Bronchial epithelial cell (primary cell): ENCODE data around the gene TRPV4. TPM values are rescaled to one million over a fixed set of nuclear protein-coding genes. Genes with fewer than 3 reads are reported as not detected.
A peak's percentile ranks its signal among the peaks of the same experiment; 100 is the strongest.

Experiments used
- DNase-seq: peaks from one replicate; pipeline ENCODE4 v3.0.0-alpha.2; 2010; ENCODE audit warnings: low read depth
- FAIRE-seq: peaks from 2 replicates; lab custom pipeline; 2011; peaks lifted over from hg19 to GRCh38; lab: Jason Lieb, UNC
- H3K27me3 ChIP-seq: 2 replicates; pipeline ENCODE4 v1.5.1; 2011; ENCODE audit warnings: low read length; ENCODE audit not compliant: control insufficient read depth, insufficient read depth
- H3K36me3 ChIP-seq: 2 replicates; pipeline ENCODE4 v1.5.1; 2011; ENCODE audit warnings: low read length; ENCODE audit not compliant: control insufficient read depth, insufficient read depth
- H3K4me3 ChIP-seq: 2 replicates; pipeline ENCODE4 v1.5.1; 2011; ENCODE audit warnings: mild to moderate bottlenecking, low read depth, low read length, control low read depth
- CTCF ChIP-seq: IDR thresholded peaks from 2 replicates; pipeline ENCODE4 v1.5.1; 2011; ENCODE audit warnings: mild to moderate bottlenecking, moderate library complexity, low read length, control low read depth, inconsistent platforms; ENCODE audit not compliant: insufficient read depth, severe bottlenecking
- total RNA-seq: library from RNA; depleted of rRNA; stranded (reverse); fragments of >200 nt; gene quantifications from 2 replicates; pipeline ENCODE4 v1.2.1, GENCODE V29; 2014

Gene TRPV4
- total RNA-seq, 1 donor from 2014 or later, result 0.53 TPM

DNA sequence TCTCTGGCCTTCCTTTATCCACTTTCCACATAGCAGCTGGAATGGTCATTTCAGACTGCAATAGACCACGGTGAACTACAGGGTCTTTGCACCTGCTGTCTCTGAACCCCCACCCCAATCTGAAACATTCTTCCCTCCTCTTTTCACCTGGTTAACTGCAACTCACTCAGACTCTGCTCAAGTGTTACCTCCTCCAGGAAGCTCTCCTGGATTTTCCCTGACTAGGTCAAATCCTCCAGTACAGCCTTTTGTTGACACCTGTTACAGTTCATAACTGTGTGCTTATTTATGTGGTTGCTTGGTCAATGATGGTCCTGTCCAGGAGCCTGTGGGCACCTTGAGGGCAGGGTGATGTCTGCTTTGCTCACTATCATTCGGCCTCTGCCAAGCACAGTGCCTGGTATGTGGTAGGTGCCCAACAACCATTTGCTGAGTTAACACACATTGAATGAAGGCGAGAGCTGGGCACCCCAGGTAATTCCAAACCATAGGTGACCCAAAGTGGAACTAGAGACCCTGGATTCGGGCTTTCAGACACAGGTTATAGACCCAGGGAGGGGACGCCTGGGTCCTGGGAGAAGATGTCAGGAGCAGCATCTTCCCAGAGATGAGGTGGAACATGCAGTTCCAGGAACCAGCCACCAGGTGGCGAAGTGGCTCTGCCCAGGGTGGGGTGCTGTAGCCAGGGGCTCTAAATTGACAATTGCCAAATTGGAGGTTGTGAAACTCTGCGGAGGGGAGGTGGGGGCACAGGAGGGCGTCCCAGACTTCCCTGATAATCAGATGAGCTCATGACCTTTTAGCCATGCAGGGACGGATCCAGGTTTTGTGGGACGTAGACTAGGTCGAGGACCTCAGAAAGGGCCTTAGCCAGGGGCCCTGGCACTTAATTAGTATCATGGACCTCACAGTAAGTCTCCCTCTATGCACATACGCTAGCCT, 28.1 kb downstream of the TRPV4 start:
- TF ChIP-seq CTCF, result peak; percentile 96
- Histone ChIP-seq H3K4me3 (no peak overlapping the region), H3K36me3 (no peaks in the 10 kb centered on the region), H3K27me3 (no peaks in the 10 kb centered on the region)
- FAIRE-seq (no peak), DNase-seq (peak; percentile 39)

DNA sequence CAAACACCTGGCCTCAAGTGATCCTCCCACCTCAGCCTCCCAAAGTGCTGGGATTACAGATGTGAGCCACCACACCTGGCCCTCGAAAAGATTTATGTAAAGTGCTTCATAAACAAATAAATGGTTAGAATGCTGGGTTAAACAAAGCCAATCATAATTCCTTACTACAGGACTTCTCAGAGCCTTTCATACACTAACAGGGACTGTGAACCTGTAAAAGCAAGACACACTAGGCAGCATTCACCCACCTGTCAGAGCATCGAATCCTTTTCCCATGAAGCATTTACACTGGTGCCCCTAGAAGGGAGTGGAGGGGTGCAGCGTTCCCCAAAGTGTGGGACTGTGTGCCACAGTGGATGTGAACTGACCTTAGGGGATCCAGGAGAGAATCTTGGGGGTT, 29.5 kb downstream of the TRPV4 start:
- no peaks in the 10 kb centered on the region for H3K27me3 ChIP-seq
- FAIRE-seq, result no peak
- no peak for DNase-seq
- no peak overlapping the region for H3K4me3 ChIP-seq
- TF ChIP-seq CTCF, result no peak
- no peaks in the 10 kb centered on the region for H3K36me3 ChIP-seq

- DNase-seq (no peak), FAIRE-seq (no peak)
- Histone ChIP-seq H3K4me3 (no peak overlapping the region), H3K36me3 (no peaks in the 10 kb centered on the region), H3K27me3 (no peaks in the 10 kb centered on the region)
- TF ChIP-seq CTCF, result no peak
These were observed 30.4 kb downstream of the TRPV4 start for GRCh38 chr12:109802828-109803227.

- no peaks in the 10 kb centered on the region for H3K36me3 ChIP-seq
- no peaks in the 10 kb centered on the region for H3K27me3 ChIP-seq
- no peak for DNase-seq
- no peak overlapping the region for H3K4me3 ChIP-seq
- no peak for FAIRE-seq
- TF ChIP-seq CTCF, result no peak
These were observed 32.7 kb downstream of the TRPV4 start for GRCh38 chr12:109800536-109800935.

DNA sequence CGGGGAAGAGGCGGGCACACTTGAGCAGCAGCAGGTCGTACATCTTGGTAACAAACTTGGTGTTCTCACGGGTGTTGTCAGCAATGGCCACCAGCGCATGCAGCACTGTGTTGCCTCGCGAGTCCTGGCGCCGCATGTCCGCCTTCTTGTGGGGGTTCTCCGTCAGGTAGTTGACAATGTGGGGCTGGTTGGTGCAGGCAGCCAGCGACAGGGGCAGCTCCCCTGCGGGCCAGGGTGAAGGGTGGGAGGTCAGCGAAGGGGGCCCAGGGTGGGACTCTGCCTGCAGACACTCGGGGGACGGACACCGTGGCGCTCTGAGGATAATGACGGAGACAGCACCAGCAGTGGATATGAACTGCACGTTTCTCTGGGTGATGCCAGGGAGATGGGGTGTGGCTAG, 34.5 kb downstream of the TRPV4 start:
- FAIRE-seq (no peak), DNase-seq (no peak)
- Histone ChIP-seq H3K27me3 (no peaks in the 10 kb centered on the region), H3K36me3 (no peaks in the 10 kb centered on the region), H3K4me3 (no peak overlapping the region)
- no peak for TF ChIP-seq CTCF
